Cardiac septum (tissue), 1 donor: ENCODE measurements around the gene SEL1L. TPM values are rescaled to one million over a fixed set of nuclear protein-coding genes. Genes with fewer than 3 reads are reported as not detected.

Experiments used
- DNase-seq: peaks from one replicate; pipeline ENCODE4 v3.0.0-alpha.2; 2020; ENCODE audit warnings: low spot score
- intact Hi-C: fragments of 100-400 bp; cut with DNase I; formaldehyde crosslinking; loops from one replicate; pipeline ENCODE4 v1.14.0; 2022
- total RNA-seq: library from RNA; stranded (reverse); fragmentation: NEBNext Ultra II Directional; extraction: Animal tissue kit (Norgen Biotek cat#: 25700); gene quantifications from one replicate; pipeline ENCODE4 v1.2.1, GENCODE V29; 2021
- donor health status: DM: no; HTN: no; CAD: no.

The SEL1L gene
- total RNA-seq, 1 donor from 2014 or later, result 64.8 TPM

DNA sequence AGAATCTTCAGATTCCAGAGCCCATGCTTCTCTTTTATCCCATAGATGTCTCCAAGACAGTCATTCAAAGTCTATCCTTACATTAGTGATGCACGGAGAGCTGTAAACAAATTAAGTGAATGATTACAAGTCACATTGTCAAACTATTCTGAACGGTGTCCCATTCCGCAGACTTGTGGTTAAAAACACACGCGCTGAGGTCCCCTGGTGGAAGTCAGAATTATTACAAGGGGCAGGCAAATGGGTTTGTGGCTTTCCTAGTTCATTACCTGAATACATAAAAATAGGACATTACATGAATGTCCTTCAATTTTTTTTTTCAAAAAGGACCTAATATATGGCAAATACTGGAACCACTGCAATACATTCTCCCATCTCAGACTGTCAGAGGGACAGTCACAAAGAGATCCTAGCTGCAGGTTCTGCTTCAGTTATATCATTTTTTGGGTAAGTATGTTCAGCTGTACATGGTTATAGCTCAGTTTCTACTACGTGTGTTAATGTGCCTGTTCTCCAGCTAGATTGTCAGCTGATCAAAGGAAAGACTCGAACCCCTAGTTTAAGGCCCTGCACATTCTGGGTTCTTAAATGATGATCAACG, 80.4 kb downstream of the SEL1L start:
- DNase-seq, result no peak

DNA sequence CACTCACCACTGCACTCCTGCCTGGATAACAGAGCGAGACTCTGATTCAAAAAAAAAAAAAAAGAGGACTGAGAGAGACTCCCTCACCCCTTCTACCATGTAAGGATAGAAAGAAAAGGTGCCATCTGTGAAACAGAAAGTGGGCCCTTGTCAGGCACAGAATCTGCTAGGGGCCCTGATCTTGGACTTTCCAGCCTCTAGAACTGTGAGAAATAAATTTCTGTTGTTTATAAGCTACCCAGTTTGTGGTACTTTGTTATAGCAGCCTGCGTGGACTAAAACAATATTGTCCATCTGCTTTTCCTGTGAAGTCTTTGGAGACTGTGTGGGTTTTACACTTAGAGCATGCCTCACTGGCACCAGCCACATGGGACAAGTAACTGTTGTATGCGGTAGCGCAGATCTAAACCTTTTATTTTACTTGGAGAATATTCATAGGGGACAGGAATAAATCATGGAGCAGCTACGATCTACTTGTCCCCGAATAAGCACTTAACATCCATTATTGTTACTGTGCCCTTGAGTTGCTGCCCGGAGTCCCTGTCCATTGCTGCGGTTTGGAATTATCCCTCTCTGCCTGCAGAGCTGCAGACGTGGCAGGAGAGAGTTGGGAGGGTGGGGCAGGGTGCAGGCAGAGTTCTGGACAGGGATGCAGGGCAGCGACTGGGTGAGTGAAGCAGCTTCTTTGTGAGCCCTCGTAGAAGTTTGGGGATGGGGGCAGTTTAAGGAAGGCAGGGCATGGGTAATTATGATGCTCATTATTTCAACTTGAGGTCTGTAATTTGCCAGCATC, 81.1 kb downstream of the SEL1L start:
- no peak for DNase-seq
- intact Hi-C loops, result loop anchor here (2.0 kb wide), 1 partner anchor 182 kb away; no protein-coding TSS in a partner anchor

More for the DNA sequence above, 80.4 kb downstream of the SEL1L start:
- intact Hi-C loops, result loop anchor here (2.0 kb wide), 1 partner anchor 182 kb away; no protein-coding TSS in a partner anchor

GRCh38 chr14:81450976-81451375, 82.7 kb downstream of the SEL1L start:
- no peak for DNase-seq
- intact Hi-C loops, result no loop called here

DNA sequence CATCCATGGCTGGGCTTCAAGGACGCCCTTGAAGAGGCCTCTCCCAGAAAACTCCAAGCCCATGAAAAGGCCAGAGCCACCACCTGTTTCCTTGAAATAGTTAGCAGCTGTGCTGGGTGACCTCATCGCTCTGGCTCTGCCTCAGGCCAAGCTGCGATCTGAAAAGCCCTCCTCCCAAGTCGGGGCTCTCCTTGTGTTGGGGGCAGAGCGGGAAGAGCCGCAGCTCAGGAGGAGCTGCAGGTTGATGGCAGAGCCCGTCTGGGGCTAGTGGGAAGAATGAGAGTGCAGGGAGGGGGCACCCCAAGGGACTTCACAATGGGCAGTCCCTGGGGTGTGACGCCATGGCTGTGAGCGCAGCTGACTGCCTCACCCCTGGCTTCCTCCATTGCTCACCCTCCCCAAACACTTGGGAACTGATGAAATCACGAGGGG, 83.5 kb downstream of the SEL1L start:
- intact Hi-C loops, result no loop called here
- no peak for DNase-seq

GRCh38 chr14:81449576-81449975, 84.1 kb downstream of the SEL1L start:
- DNase-seq, result no peak
- intact Hi-C loops, result no loop called here

DNA sequence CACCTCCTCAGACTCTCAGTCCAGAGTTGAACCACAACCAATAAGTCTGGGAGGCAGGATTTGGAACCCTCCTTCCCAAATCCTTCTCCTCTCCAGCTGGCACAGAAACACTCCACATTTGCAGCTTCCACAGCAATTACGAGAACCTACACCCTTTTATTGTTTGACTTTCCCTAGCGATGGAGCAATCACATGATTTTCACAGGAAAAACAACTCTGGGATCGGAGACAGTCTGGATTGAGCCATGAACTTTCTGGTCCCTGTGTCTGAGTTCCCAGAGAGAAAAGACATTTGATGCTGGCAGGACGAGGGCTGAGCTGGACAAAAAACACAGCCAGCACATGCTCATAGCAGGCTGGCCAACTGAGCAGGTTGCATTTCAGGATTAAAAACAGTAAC, 84.5 kb downstream of the SEL1L start:
- no peak for DNase-seq
- intact Hi-C loops, result no loop called here

- intact Hi-C loops, result no loop called here
- DNase-seq, result no peak
These were observed 86.5 kb downstream of the SEL1L start for GRCh38 chr14:81447021-81447764.

DNA sequence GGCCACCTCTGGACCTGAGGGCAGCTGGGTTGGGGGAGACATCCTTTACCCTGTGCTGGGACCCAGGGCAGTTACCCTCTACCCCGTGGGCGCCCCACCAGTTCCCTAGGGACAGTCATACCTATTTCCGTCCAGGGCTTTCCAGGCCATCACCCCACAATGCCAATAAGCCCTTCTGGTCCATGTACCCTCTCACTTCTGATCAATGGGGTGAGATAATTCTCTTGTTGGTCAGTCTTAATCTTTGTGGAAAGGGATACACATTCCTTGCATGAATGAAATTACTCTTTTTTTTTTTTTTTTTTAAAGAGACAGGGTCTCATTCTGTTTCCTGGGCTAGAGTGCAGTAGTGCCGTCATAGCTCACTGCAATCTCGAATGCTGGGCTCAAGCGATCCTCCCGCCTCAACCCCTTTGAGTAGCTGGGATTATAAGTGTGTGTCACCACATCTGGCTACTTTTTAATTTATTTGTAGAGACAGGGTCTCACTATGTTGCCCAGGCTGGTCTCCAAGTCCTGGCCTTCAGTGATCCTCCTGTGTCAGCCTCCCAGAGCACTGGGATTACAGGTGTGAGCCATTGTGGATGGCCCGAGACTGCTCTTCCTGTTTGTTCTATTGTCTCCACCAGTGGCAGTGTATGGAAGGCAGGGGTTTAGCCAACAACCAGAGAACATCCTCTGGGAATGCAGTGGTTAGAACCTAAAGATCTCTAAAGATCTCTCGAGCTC, 87.2 kb downstream of the SEL1L start:
- intact Hi-C loops, result no loop called here
- no peak for DNase-seq

- DNase-seq, result no peak
- intact Hi-C loops, result no loop called here
These were observed 92.0 kb downstream of the SEL1L start for GRCh38 chr14:81441626-81442134.

DNA sequence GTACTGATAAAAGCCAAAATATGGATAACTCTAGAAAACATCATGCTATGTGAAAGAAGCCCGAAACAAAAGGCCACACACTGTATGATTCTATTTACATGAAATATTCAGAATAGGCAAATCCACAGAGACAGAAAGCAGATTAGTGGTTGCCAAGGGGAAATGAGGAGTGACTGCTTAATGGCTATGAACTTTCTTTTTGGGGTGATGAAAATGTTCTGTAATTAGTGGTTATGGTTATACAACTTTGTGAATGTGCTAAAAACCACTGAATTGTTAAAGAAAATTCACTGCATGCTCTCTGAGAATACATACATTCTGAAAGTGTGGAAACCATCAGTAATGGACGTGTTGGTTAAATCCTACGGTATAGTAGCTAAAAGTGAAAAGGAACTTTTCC, 93.6 kb downstream of the SEL1L start:
- intact Hi-C loops, result no loop called here
- no peak for DNase-seq

DNA sequence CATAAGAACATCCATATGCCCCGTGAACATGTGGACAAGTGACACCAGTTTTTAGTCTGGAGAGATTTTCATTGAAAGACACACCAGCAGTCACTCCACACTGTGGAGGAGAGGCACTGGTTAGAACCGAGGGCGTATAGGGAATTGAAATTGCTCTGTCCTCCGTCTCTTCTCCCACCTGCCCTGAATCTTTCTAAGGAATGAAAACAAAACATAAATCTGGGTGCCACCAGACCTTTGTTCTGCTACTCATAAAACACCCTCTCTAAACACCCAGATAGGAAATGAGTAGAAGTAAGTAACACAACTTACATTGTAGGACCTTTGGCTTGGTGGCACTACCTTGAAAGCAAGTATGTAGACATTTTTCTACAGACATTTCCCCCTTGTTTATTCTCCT, 96.4 kb downstream of the SEL1L start:
- intact Hi-C loops, result no loop called here

DNA sequence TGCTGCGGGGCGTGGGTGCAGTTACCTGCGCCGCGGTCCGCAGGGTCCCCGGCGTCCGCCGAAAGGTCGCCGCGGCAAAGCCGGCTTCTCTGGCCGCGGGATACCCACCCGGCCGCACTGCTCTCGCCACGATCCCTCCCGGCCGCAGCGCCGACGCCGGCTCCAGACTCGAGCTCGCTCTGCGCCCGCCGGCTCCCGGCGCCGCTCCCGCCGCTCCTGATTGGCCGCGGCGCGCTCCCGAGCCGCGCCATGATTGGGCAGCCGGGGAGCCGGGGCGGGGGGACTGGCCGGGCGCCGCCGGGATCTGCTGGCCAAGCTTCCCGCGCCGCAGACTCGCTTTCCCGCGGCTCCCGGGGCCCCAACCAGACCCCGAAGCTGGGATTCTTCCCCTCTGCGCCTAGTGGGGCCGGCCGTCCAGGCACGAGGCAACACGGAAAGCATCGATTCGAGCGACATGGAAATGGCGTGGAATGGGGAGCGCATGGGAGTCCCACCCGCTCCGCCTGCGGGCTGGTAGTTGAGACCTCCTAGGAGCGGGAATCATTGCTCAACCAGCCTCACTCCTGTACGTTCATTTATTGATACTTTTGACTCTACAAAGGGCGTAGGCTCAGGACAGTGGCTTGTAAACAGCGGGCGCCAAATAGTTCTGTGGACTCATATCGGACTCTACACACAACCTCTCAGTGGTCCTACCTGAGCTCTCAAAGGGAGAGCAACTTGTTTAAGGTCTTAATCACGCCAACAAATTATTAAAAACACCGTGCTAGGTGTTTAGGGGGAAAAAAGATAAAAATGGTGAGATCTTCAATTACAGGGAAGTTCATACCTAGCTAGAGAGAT, 97.1 kb downstream of the SEL1L start:
- peak; percentile 81 for DNase-seq
- intact Hi-C loops, result no loop called here

More for the DNA sequence above, 96.4 kb downstream of the SEL1L start:
- DNase-seq, result no peak

- DNase-seq, result no peak
- intact Hi-C loops, result no loop called here
These were observed 98.0 kb downstream of the SEL1L start for GRCh38 chr14:81435391-81436295.

DNA sequence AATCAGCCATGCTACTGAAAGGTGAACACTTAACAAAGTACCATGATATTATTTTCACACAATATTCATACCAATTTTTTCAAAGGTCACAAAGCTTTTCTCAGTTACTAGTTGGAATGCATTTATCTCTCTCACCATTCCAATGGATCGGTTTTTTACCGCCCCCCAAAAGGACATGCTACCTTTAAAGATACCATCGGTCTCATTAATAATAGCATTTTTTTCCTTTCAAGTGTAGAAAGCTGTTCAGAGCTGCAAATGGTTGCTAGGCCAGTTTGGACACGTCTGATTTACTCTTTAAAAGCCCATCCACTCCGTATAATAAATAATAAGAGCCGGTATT, 98.6 kb downstream of the SEL1L start:
- no peak for DNase-seq
- intact Hi-C loops, result no loop called here

GRCh38 chr14:81434230-81434629, 99.4 kb downstream of the SEL1L start:
- no peak for DNase-seq
- intact Hi-C loops, result no loop called here

GRCh38 chr14:81433378-81433777, 100.3 kb downstream of the SEL1L start:
- no peak for DNase-seq
- intact Hi-C loops, result no loop called here

DNA sequence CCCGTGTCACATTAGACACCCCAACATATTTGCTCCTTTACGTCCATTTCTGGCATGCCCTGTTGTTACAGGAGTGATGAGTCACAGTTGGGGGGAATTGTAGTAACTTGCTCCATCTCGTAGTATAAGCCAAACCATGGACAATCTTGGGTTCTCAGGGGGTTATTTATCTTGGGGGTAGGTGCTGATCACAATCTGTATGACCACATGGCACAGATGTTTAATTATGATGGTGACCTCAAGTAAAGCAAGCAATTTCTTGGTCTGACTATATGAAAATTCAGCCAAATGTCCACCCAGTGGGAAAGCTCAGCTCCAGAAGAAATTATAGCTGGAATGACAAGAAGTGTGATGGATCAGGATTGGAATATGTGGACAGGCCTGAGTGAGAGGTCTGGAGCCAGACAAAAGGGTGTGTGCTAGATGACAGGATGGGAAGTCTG, 101.4 kb downstream of the SEL1L start:
- DNase-seq, result no peak
- intact Hi-C loops, result no loop called here

DNA sequence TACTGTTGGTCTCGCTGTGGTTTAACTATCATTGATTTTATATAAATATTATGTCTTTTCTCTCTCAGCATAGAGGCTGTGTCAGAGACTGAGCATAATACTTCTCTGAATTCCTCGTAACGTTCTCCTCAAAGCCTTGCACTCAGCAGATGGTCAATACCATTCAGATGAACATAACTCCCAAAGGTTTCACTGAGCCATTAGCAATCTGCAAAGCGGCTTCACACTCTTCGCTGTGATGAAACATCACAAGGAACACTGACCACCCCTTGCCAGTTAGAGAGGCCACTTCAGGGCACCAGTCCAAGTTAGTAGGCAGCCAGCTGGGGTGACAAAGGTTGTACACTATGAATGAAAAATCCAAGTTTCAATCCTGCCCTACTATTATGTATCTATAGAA, 103.4 kb downstream of the SEL1L start:
- intact Hi-C loops, result no loop called here
- no peak for DNase-seq
